ENCODE measurements around the gene TK2.
"Not testable (repeated sequence)": the region's sequence is repeated elsewhere in the genome, so short reads cannot be mapped to it uniquely, and the experiment has no call there.

DNA sequence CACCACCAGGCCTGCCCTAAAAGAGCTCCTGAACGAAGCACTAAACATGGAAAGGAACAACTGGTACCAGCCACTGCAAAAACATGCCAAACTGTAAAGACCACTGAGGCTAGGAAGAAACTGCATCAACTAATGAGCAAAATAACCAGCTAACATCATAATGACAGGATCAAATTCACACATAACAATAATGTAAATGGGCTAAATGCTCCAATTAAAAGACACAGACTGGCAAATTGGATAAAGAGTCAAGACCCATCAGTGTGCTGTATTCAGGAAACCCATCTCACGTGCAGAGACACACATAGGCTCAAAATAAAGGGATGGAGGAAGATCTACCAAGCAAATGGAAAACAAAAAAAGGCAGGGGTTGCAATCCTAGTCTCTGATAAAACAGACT is 52.0 kb downstream of the TK2 start:
- TF ChIP-seq, protein P1, sequence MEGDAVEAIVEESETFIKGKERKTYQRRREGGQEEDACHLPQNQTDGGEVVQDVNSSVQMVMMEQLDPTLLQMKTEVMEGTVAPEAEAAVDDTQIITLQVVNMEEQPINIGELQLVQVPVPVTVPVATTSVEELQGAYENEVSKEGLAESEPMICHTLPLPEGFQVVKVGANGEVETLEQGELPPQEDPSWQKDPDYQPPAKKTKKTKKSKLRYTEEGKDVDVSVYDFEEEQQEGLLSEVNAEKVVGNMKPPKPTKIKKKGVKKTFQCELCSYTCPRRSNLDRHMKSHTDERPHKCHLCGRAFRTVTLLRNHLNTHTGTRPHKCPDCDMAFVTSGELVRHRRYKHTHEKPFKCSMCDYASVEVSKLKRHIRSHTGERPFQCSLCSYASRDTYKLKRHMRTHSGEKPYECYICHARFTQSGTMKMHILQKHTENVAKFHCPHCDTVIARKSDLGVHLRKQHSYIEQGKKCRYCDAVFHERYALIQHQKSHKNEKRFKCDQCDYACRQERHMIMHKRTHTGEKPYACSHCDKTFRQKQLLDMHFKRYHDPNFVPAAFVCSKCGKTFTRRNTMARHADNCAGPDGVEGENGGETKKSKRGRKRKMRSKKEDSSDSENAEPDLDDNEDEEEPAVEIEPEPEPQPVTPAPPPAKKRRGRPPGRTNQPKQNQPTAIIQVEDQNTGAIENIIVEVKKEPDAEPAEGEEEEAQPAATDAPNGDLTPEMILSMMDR (IDR thresholded peaks at IDR 0.05; ENCODE audit: low read length): not testable (repeated sequence)
- not testable (repeated sequence) for TF ChIP-seq EZH2 (optimal IDR thresholded peaks at IDR 0.05; ENCODE audit: low read depth, low read length)

Data from MM.1S (cell line).